GM13976 (cell line): ENCODE data around the gene APBA3.

ENCODE experiments used
- DNase-seq: peaks from one replicate; pipeline ENCODE4 v3.0.0; 2012; ENCODE audit warnings: low spot score
- in situ Hi-C: fragments of 300-500 bp; cut with MboI; formaldehyde crosslinking; loops from one replicate; pipeline ENCODE4 v1.12.0; 2022; ENCODE audit warnings: low sequenced_read_pairs, mixed read lengths, inconsistent platforms; ENCODE audit not compliant: unreplicated experiment
- TF ChIP-seq, protein P1 (sequence below): IDR thresholded peaks from 2 replicates; pipeline ENCODE4 v1.5.1; 2012; ENCODE audit warnings: borderline replicate concordance, mild to moderate bottlenecking; ENCODE audit not compliant: insufficient read depth; ENCODE audit errors: extremely low read depth, missing control alignments, control extremely low read depth

Gene APBA3

GRCh38 chr19:3771906-3772455, 10.5 kb upstream of the APBA3 start, which contains the start of gene RAX2:
Gene RAX2 (minus strand): TSS chr19:3772228. CDS start chr19:3771742, 486 bp downstream.
- TF ChIP-seq, protein P1, sequence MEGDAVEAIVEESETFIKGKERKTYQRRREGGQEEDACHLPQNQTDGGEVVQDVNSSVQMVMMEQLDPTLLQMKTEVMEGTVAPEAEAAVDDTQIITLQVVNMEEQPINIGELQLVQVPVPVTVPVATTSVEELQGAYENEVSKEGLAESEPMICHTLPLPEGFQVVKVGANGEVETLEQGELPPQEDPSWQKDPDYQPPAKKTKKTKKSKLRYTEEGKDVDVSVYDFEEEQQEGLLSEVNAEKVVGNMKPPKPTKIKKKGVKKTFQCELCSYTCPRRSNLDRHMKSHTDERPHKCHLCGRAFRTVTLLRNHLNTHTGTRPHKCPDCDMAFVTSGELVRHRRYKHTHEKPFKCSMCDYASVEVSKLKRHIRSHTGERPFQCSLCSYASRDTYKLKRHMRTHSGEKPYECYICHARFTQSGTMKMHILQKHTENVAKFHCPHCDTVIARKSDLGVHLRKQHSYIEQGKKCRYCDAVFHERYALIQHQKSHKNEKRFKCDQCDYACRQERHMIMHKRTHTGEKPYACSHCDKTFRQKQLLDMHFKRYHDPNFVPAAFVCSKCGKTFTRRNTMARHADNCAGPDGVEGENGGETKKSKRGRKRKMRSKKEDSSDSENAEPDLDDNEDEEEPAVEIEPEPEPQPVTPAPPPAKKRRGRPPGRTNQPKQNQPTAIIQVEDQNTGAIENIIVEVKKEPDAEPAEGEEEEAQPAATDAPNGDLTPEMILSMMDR, result no peak
- no peak for DNase-seq
- in situ Hi-C loops, result no loop called here

DNA sequence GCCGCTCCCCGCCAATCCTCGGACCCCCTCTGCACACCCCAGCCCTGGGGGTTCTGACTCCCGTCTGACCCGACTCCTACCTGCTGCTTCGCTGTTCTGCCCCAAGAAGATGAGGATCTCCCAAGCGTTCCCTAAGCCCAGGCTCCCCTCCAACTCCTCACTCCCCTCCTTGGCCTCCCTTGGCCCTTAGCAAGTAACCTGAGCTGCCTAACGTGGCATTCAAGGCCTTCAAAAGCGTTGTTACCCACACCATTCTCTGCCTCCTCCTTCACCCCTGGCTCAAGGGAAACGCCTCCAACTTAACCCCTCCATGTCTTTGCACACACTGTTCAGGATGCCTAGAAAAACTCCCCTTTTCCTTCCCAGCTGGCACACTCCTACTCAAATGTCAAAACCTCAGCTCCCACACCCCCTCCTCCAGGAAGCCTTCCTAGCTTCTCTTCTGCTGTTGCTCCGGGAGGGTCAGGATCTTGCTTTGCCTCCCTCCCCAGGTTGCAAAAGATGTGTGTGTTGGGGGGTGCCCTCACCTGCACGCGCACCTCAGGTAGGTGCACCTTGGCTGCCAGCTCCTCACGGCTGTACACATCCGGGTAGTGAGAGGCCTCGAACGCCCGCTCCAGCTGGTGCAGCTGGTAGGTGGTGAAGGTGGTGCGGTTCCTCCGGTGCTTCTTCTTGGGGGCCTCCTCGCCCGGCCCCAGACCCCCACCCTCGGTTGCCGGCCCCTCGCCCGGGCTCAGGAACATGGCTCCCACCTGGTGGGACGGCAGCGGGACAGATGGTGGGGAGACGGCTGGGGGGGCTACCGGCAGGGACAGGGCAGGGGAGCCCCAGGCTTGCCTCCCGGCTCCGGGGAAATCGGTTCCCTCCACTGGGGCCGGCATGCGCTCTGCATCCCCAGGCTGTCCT, 9.8 kb upstream of the APBA3 start:
- in situ Hi-C loops, result no loop called here
- no peak for DNase-seq
- TF ChIP-seq, protein P1, result no peak

DNA sequence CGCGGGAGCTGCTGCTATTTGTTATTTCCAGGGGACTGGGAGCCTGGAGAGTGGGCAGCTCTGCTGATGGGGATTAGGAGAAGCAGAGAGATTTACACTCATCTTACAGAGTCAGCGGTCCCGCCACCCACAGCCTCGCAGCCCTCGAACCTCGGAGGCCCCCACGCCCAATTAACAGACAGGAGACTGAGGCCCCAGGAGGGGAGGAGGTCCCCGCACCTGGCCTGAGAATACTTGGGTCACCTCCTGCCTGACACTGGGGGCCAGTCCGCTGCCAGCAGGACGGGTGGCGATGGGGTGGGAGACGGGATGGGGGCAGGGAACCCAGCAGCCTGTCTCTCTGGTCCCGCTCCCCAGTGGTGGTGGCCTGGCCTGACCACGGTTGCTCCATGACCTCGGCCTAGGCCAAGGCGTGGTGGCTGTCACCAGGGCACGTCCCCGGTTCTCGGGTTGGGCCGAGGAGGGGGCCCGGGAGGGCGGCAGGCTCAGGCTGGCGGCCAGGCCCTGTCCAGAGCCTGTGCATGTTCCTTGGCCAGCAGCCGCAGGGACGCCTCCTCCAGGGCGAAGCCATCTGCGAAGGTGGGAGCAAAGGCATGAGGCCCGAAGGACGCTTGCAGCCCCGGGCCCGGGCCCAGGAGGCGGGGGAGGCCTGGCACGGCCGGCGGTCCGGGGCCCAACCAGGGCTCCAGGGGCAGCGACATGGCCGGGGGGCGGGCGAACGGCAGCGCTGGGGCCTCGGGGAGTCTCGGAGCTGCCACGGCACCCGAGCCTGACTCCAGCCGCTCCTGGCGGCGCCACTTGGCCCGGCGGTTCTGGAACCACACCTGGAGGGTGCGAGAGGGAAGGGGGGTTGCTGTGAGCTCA, 8.9 kb upstream of the APBA3 start:
- TF ChIP-seq, protein P1, result no peak
- no peak for DNase-seq
- in situ Hi-C loops, result no loop called here

GRCh38 chr19:3769494-3769893, 8.0 kb upstream of the APBA3 start:
- in situ Hi-C loops, result no loop called here
- no peak for DNase-seq
- TF ChIP-seq, protein P1, result no peak

GRCh38 chr19:3768748-3769099, 7.2 kb upstream of the APBA3 start:
- no peak for DNase-seq
- TF ChIP-seq, protein P1, result no peak
- in situ Hi-C loops, result no loop called here

DNA sequence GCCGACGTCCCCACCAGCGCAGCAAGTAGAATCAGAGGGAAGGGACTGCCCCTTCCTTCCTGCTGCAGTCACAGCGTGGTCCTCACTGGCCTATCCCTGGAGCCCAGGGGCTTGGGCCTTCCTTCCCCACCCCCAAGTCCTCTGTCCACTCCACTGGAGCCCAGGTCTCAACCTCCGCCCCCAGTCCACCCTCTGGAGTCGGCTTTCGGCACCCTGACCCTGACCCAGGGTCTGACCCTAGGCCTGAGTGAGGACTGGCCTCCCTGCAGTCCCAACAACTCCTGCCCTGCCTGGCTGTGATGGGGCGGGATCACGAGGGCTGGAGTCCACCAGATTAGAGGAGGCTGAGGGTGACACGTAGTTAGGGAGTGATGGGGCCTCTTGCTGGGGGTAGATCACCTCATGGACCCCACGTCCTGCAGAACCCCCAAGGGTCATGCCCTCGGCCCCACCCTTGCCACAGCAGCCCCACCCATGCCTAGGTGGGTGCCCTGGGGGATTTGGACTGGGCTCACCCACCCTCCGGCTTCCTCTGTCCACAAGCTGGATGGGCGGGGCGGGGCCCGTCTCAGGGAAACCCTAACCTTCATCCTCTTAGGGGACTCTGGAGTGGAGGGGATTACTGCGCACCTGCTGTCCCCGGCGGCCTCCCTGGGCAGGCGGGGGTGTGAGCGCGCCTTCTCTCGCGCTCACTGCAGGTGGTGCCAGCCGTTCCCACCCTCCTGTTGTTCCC, 6.7 kb upstream of the APBA3 start:
- no peak for DNase-seq
- TF ChIP-seq, protein P1, result no peak
- in situ Hi-C loops, result no loop called here
